Measurements from ENCODE around the gene EFNA5. TPM values are rescaled to one million over a fixed set of nuclear protein-coding genes. Genes with fewer than 3 reads are reported as not detected.

The EFNA5 gene
- total RNA-seq, 4 donors from 2014 or later, result 21.3 to 47.0 (median 29.3) TPM

GRCh38 chr5:107518190-107518589 is 152.5 kb downstream of the EFNA5 start:
- Histone ChIP-seq H3K9me3 (no peaks in the 10 kb centered on the region), H3K27me3 (no peaks in the 10 kb centered on the region), H3K27ac (no peak overlapping the region), H3K4me1 (peaks cover 7% of the 10 kb centered on the region), H3K36me3 (no peaks in the 10 kb centered on the region), H3K4me3 (no peak overlapping the region)
- TF ChIP-seq EP300 (IDR thresholded peaks at IDR 0.05) (no peak), POLR2AphosphoS5 (IDR thresholded peaks at IDR 0.05) (no peak)
- 83% methylated on average over 6 of the region's 6 CpGs for WGBS
- DNase-seq (ENCODE audit: low spot score in 2 of 2), result no peak

DNA sequence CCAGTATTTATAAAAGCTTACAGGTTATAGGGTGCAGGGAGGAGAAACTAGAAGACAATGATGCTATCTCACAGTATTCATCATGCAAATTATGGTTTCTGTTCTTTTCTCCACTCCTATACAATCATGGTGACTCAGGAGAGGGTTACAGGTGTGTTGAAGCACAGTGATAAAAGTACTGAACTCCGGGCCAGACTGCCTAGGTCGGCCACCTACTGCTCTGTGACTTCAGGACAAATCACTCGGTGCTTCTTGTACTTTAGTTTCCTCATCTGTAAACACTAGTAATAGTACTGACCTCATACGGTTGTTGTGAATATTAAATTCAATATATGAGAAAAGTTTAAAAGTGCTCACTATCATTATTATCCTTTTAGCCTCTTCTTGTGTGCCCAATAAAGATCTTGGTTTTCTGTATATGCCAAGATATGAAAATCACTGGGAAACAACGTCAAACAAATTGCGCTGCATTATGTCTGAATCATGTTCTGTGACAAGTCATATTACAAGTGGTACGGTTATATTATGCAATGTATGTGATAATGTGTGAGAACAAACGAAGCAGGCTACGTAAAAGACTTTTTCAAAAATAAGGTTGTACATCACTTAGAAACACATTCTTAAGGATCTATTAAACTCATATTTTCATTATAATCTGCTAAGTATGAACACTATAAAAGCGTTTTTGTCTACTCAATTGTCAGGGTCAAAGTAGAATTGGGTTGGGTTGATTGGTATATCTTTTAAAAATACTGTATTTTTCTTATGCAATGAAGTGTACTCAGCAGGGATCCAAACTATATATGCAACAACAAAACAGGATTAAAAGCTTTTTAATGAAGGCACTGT is 153.3 kb downstream of the EFNA5 start:
- no peak overlapping the region for H3K27ac ChIP-seq
- TF ChIP-seq, protein P1, sequence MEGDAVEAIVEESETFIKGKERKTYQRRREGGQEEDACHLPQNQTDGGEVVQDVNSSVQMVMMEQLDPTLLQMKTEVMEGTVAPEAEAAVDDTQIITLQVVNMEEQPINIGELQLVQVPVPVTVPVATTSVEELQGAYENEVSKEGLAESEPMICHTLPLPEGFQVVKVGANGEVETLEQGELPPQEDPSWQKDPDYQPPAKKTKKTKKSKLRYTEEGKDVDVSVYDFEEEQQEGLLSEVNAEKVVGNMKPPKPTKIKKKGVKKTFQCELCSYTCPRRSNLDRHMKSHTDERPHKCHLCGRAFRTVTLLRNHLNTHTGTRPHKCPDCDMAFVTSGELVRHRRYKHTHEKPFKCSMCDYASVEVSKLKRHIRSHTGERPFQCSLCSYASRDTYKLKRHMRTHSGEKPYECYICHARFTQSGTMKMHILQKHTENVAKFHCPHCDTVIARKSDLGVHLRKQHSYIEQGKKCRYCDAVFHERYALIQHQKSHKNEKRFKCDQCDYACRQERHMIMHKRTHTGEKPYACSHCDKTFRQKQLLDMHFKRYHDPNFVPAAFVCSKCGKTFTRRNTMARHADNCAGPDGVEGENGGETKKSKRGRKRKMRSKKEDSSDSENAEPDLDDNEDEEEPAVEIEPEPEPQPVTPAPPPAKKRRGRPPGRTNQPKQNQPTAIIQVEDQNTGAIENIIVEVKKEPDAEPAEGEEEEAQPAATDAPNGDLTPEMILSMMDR (IDR thresholded peaks at IDR 0.05), result no peak
- TF ChIP-seq POLR2A (IDR thresholded peaks at IDR 0.05) (no peak), POLR2AphosphoS5 (IDR thresholded peaks at IDR 0.05) (no peak)
- H3K4me1 ChIP-seq, result peaks cover 7% of the 10 kb centered on the region
- H3K36me3 ChIP-seq, result no peaks in the 10 kb centered on the region
- no peak for DNase-seq (ENCODE audit: low spot score in 2 of 2)
- no peaks in the 10 kb centered on the region for H3K27me3 ChIP-seq
- no peak overlapping the region for H3K4me3 ChIP-seq
- WGBS, result 90% methylated on average over 10 of the region's 10 CpGs
- H3K9me3 ChIP-seq, result no peaks in the 10 kb centered on the region

GRCh38 chr5:107516452-107517184 is 154.1 kb downstream of the EFNA5 start:
- no peaks in the 10 kb centered on the region for H3K27me3 ChIP-seq
- no peaks in the 10 kb centered on the region for H3K36me3 ChIP-seq
- no peak overlapping the region for H3K27ac ChIP-seq
- no peak for DNase-seq (ENCODE audit: low spot score in 2 of 2)
- H3K4me3 ChIP-seq, result no peak overlapping the region
- WGBS, result 74% methylated on average over 3 of the region's 3 CpGs
- no peaks in the 10 kb centered on the region for H3K9me3 ChIP-seq
- TF ChIP-seq, protein P1 (IDR thresholded peaks at IDR 0.05), result no peak
- TF ChIP-seq POLR2A (IDR thresholded peaks at IDR 0.05) (no peak), EP300 (IDR thresholded peaks at IDR 0.05) (no peak), POLR2AphosphoS5 (IDR thresholded peaks at IDR 0.05) (no peak)
- H3K4me1 ChIP-seq, result peaks cover 7% of the 10 kb centered on the region

- no peaks in the 10 kb centered on the region for H3K27me3 ChIP-seq
- H3K27ac ChIP-seq, result no peak overlapping the region
- TF ChIP-seq, protein P1 (IDR thresholded peaks at IDR 0.05), result no peak
- no peak for TF ChIP-seq POLR2A (IDR thresholded peaks at IDR 0.05)
- TF ChIP-seq EP300 (IDR thresholded peaks at IDR 0.05), result no peak
- no peak for TF ChIP-seq POLR2AphosphoS5 (IDR thresholded peaks at IDR 0.05)
- H3K9me3 ChIP-seq, result no peaks in the 10 kb centered on the region
- no peak overlapping the region for H3K4me3 ChIP-seq
- WGBS, result over 99% methylated on average over 7 of the region's 7 CpGs
- no peak for DNase-seq (ENCODE audit: low spot score in 2 of 2)
- no peaks in the 10 kb centered on the region for H3K36me3 ChIP-seq
- peaks cover 7% of the 10 kb centered on the region for H3K4me1 ChIP-seq
Measured at GRCh38 chr5:107515521-107516080, 155.1 kb downstream of the EFNA5 start.

GRCh38 chr5:107514305-107514704 is 156.4 kb downstream of the EFNA5 start:
- no peak for DNase-seq (ENCODE audit: low spot score in 2 of 2)
- Histone ChIP-seq H3K4me3 (no peak overlapping the region), H3K27me3 (no peaks in the 10 kb centered on the region), H3K9me3 (no peaks in the 10 kb centered on the region), H3K4me1 (no peaks in the 10 kb centered on the region), H3K27ac (no peak overlapping the region), H3K36me3 (no peaks in the 10 kb centered on the region)
- no peak for TF ChIP-seq EP300 (IDR thresholded peaks at IDR 0.05)
- no peak for TF ChIP-seq POLR2A (IDR thresholded peaks at IDR 0.05)
- no peak for TF ChIP-seq POLR2AphosphoS5 (IDR thresholded peaks at IDR 0.05)
- TF ChIP-seq, protein P1 (IDR thresholded peaks at IDR 0.05), result no peak
- WGBS, result 76% methylated on average over 2 of the region's 2 CpGs

Data from suprapubic skin (tissue), 4 donors.